SU-DHL-6 (cell line): ENCODE measurements around the gene GPRIN3.

ENCODE experiments used
- EZH2phosphoT487 ChIP-seq: fragments of 200-600 bp; sonication (generic), shearing (Covaris generic); conservative IDR thresholded peaks from 2 replicates; pipeline ENCODE4 v1.6.1; 2018; ENCODE audit warnings: mild to moderate bottlenecking, antibody characterized with exemption, low read length, moderate library complexity, mixed read lengths
- TF ChIP-seq, protein P1 (sequence below): fragments of 200-600 bp; sonication (generic); IDR thresholded peaks from one replicate; pipeline ENCODE4 v1.5.1; 2017; ENCODE audit warnings: antibody characterized with exemption, mild to moderate bottlenecking, low read length, moderate library complexity; ENCODE audit not compliant: insufficient read depth, poor library complexity, severe bottlenecking

DNA sequence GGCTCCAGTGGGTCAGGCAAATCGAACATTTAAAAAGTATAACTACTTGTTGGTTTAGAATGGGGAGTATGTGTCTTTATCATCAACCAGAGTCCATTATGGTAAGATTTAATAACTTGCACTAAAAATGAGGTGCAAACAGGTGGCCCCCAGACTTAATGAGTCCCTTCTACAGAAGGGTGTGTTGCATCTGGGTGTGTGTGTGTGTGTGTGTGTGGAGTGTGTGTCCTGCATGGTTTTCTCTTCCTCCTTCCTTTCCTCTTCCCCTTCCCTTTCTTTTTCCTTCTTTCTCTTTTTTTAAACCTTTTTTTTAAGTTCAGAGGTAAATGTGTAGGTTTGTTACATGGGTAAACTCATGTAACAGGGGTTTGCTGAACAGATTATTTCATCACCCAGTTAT lies 53.7 kb downstream of the GPRIN3 start:
- TF ChIP-seq, protein P1, sequence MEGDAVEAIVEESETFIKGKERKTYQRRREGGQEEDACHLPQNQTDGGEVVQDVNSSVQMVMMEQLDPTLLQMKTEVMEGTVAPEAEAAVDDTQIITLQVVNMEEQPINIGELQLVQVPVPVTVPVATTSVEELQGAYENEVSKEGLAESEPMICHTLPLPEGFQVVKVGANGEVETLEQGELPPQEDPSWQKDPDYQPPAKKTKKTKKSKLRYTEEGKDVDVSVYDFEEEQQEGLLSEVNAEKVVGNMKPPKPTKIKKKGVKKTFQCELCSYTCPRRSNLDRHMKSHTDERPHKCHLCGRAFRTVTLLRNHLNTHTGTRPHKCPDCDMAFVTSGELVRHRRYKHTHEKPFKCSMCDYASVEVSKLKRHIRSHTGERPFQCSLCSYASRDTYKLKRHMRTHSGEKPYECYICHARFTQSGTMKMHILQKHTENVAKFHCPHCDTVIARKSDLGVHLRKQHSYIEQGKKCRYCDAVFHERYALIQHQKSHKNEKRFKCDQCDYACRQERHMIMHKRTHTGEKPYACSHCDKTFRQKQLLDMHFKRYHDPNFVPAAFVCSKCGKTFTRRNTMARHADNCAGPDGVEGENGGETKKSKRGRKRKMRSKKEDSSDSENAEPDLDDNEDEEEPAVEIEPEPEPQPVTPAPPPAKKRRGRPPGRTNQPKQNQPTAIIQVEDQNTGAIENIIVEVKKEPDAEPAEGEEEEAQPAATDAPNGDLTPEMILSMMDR, result no peak
- TF ChIP-seq EZH2phosphoT487, result no peak
